ENCODE measurements around the gene CMTM2.

DNA sequence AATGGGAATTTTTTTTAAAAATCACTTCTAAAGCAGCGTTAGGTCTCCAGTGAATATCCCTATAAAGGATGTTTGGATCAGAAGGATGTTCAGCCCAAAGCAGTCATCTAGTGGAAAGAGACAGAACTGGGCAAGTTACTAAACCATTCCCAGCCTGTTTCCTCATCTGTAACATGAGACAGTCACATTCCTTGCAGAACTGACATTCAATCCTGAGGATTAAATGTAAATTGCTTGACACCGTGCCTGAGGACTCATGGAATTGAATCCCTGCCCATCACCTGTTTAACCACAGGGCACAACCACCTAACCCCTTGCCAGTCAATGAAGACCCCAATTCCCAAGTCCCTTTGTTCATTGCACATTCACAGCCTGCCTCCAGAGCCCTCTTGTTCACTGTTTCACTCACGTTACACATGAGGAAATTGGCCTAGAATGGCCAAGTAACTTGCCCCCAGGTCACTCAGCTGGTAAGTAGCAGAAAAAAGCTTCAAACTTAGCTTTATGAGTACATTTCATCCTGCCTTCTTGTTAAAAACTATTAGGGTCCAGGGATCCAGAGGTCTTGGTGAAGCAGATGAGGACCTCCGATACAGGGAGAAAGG lies 1.4 kb downstream of the CMTM2 start:
- TF ChIP-seq, protein P1, sequence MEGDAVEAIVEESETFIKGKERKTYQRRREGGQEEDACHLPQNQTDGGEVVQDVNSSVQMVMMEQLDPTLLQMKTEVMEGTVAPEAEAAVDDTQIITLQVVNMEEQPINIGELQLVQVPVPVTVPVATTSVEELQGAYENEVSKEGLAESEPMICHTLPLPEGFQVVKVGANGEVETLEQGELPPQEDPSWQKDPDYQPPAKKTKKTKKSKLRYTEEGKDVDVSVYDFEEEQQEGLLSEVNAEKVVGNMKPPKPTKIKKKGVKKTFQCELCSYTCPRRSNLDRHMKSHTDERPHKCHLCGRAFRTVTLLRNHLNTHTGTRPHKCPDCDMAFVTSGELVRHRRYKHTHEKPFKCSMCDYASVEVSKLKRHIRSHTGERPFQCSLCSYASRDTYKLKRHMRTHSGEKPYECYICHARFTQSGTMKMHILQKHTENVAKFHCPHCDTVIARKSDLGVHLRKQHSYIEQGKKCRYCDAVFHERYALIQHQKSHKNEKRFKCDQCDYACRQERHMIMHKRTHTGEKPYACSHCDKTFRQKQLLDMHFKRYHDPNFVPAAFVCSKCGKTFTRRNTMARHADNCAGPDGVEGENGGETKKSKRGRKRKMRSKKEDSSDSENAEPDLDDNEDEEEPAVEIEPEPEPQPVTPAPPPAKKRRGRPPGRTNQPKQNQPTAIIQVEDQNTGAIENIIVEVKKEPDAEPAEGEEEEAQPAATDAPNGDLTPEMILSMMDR (IDR thresholded peaks at IDR 0.05): no peak
- no peak for TF ChIP-seq POLR2A (IDR thresholded peaks at IDR 0.05)
